ENCODE data around the gene CFAP58. TPM values are rescaled to one million over a fixed set of nuclear protein-coding genes. Genes with fewer than 3 reads are reported as not detected.

The CFAP58 gene
- total and polyA plus RNA-seq, 2 donors (not counting 1 experiment from before 2014, with no cell fraction given): not detected

- Histone ChIP-seq H3K27ac (ENCODE audit: low read length in 2 of 2) (peak overlapping the region in 1 of 2 donors; percentile 36), H3K4me3 (ENCODE audit: control extremely low read depth in 1 of 5, extremely low read depth in 1 of 5, insufficient read depth in 1 of 5, low read depth in 2 of 5, low read length in 4 of 5) (no peak overlapping the region), H3K9ac (ENCODE audit: low read length) (peak overlapping the region; percentile 4), H3K27me3 (replicated peaks in 1 of 4; ENCODE audit: control extremely low read depth in 1 of 4, control insufficient read depth in 3 of 4, insufficient read depth in 4 of 4, low read length in 3 of 4) (no peaks in the 10 kb centered on the region), H3K79me2 (ENCODE audit: control insufficient read depth, insufficient read depth, low read length) (peaks cover 100% of the 10 kb centered on the region), H3K4me1 (ENCODE audit: control insufficient read depth in 2 of 2, insufficient read depth in 2 of 2, low read length in 2 of 2) (peaks cover 97 to 100% of the 10 kb centered on the region in 2 donors), H4K20me1 (ENCODE audit: control insufficient read depth, insufficient read depth, low read length, poor library complexity, severe bottlenecking) (peaks cover 100% of the 10 kb centered on the region), H3K4me2 (replicated peaks; ENCODE audit: low read depth, low read length, poor library complexity, severe bottlenecking) (peak overlapping the region; percentile 44), H2AFZ (ENCODE audit: insufficient read depth, low read depth, low read length, poor library complexity, severe bottlenecking) (no peak overlapping the region), H3K36me3 (replicated peaks in 1 of 2; ENCODE audit: control extremely low read depth in 1 of 2, control insufficient read depth in 1 of 2, extremely low read depth in 1 of 2, insufficient read depth in 2 of 2, low read length in 1 of 2) (peaks cover 0 to 13% of the 10 kb centered on the region in 2 experiments), H3K9me3 (ENCODE audit: control extremely low read depth in 1 of 3, control insufficient read depth in 2 of 3, insufficient read depth in 1 of 3, low read length in 2 of 3) (peaks cover 0 to 4% (median 0%) of the 10 kb centered on the region in 3 donors)
- Mint-ChIP-seq H3K9me3 (ENCODE audit: insufficient read depth) (no peaks in the 10 kb centered on the region), H3K4me3 (peak overlapping the region; percentile 64), H3K27ac (peak overlapping the region; percentile 82), H3K4me1 (peaks cover 96% of the 10 kb centered on the region), H3K27me3 (no peaks in the 10 kb centered on the region)
- 61% methylated on average over 24 of the region's 28 CpGs for WGBS (ENCODE audit: insufficient coverage)
- ATAC-seq (ENCODE audit: low read depth) (no peak), DNase-seq (no peak)
- CTCF ChIA-PET: interaction anchor here (1.4 to 23.3 kb wide), 6 partner anchors 11 to 23 kb away, joined by 4 to 594 read pairs (median 44); partner anchors contain the start of genes CFAP58 and ITPRIP
- POLR2A ChIA-PET: no interaction called here
- intact Hi-C loops (cut with micrococcal nuclease): no loop called here
- TF ChIP-seq EZH2 (IDR thresholded peaks at IDR 0.05; ENCODE audit: borderline replicate concordance, insufficient read depth, low read depth, low read length, poor library complexity, severe bottlenecking) (no peak), CTCF (IDR thresholded peaks at IDR 0.05) (no peak)
Measured at GRCh38 chr10:104325436-104326435, 27.9 kb upstream of the CFAP58 start.

Measured in B cell (primary cell).